Measurements from ENCODE around the gene CDC42SE1.

Gene CDC42SE1

GRCh38 chr1:151054971-151055547, 4.4 kb downstream of the CDC42SE1 start:
- DNase-seq (ENCODE audit: low read depth in 2 of 3, low spot score in 2 of 3): no peak

GRCh38 chr1:151051356-151052009, 7.9 kb downstream of the CDC42SE1 start:
- no peak for DNase-seq (ENCODE audit: low read depth in 2 of 3, low spot score in 2 of 3)

GRCh38 chr1:151050051-151050688, 9.3 kb downstream of the CDC42SE1 start:
- no peak for DNase-seq (ENCODE audit: low read depth in 2 of 3, low spot score in 2 of 3)

- no peak for DNase-seq (ENCODE audit: low read depth in 2 of 3, low spot score in 2 of 3)
Observed at GRCh38 chr1:151049458-151049857, 10.0 kb downstream of the CDC42SE1 start.

- DNase-seq (ENCODE audit: low read depth in 2 of 3, low spot score in 2 of 3): no peak
Observed at GRCh38 chr1:151048645-151049032, 10.8 kb downstream of the CDC42SE1 start.

GRCh38 chr1:151047925-151048644, 11.3 kb downstream of the CDC42SE1 start:
- DNase-seq (ENCODE audit: low read depth in 2 of 3, low spot score in 2 of 3): peak in 1 of 3 experiments; percentile 27

- no peak for DNase-seq (ENCODE audit: low read depth in 2 of 3, low spot score in 2 of 3)
Observed at GRCh38 chr1:151047591-151047924, 11.9 kb downstream of the CDC42SE1 start, which contains the start of gene C1orf56. Gene C1orf56 (plus strand): TSS chr1:151047751. CDS start chr1:151047848, 97 bp downstream.

- no peak for DNase-seq (ENCODE audit: low read depth in 2 of 3, low spot score in 2 of 3)
Observed at GRCh38 chr1:151043163-151043562, 16.3 kb downstream of the CDC42SE1 start.

- DNase-seq (ENCODE audit: low read depth in 2 of 3, low spot score in 2 of 3): no peak
Observed at GRCh38 chr1:151039521-151039920, 19.9 kb downstream of the CDC42SE1 start.

- no peak for DNase-seq (ENCODE audit: low read depth in 2 of 3, low spot score in 2 of 3)
Observed at GRCh38 chr1:151037032-151037431, 22.4 kb downstream of the CDC42SE1 start.

- no peak for DNase-seq (ENCODE audit: low read depth in 2 of 3, low spot score in 2 of 3)
Observed at GRCh38 chr1:151036356-151036755, 23.1 kb downstream of the CDC42SE1 start, which contains the start of gene BNIPL. Gene BNIPL (plus strand): TSS chr1:151036586. CDS start chr1:151036726, 140 bp downstream.

- no peak for DNase-seq (ENCODE audit: low read depth in 2 of 3, low spot score in 2 of 3)
Observed at GRCh38 chr1:151035167-151035566, 24.3 kb downstream of the CDC42SE1 start.

GRCh38 chr1:151032164-151032563, 27.3 kb downstream of the CDC42SE1 start:
- DNase-seq (ENCODE audit: low read depth in 2 of 3, low spot score in 2 of 3): no peak

- no peak for DNase-seq (ENCODE audit: low read depth in 2 of 3, low spot score in 2 of 3)
Observed at GRCh38 chr1:151026460-151026859, 33.0 kb downstream of the CDC42SE1 start.

GRCh38 chr1:151024540-151025146, 34.8 kb downstream of the CDC42SE1 start:
- DNase-seq (ENCODE audit: low read depth in 2 of 3, low spot score in 2 of 3): peak in 2 of 3 experiments; percentile 52 to 55

- no peak for DNase-seq (ENCODE audit: low read depth in 2 of 3, low spot score in 2 of 3)
Observed at GRCh38 chr1:151013518-151013917, 45.9 kb downstream of the CDC42SE1 start.

- no peak for DNase-seq (ENCODE audit: low read depth in 2 of 3, low spot score in 2 of 3)
Observed at GRCh38 chr1:151012684-151013471, 46.5 kb downstream of the CDC42SE1 start.

- no peak for DNase-seq (ENCODE audit: low read depth in 2 of 3, low spot score in 2 of 3)
Observed at GRCh38 chr1:151011154-151011850, 48.1 kb downstream of the CDC42SE1 start.

- no peak for DNase-seq (ENCODE audit: low read depth in 2 of 3, low spot score in 2 of 3)
Observed at GRCh38 chr1:151010346-151010726, 49.1 kb downstream of the CDC42SE1 start.
